Measurements from ENCODE around the gene ADH4. TPM values are rescaled to one million over a fixed set of nuclear protein-coding genes. Genes with fewer than 3 reads are reported as not detected.
"Not testable (repeated sequence)": the region's sequence is repeated elsewhere in the genome, so short reads cannot be mapped to it uniquely, and the experiment has no call there.

ADH4 gene
- total RNA-seq, 1 experiment from 2014 or later = 0.25 TPM

- no peaks in the 10 kb centered on the region for H4K20me1 ChIP-seq (ENCODE audit: insufficient read depth)
- ATAC-seq (no peak), DNase-seq (ENCODE audit: low read depth, low spot score) (no peak)
- no peak overlapping the region for H3K4me2 ChIP-seq (ENCODE audit: low read length)
- H3K79me2 ChIP-seq (ENCODE audit: insufficient read depth, low read length) = no peaks in the 10 kb centered on the region
- H3K27ac ChIP-seq (ENCODE audit: low read depth, low read length) = no peak overlapping the region
- BruUV-seq (replicated peaks) = no TSS peak
- ChIA-PET POLR2A (no interaction called here), CTCF (no interaction called here), RAD21 (ENCODE audit: low non-redundant PET in 1 of 2, low total read pairs in 2 of 2, uncharacterized antibody in 2 of 2, unreplicated experiment in 2 of 2) (no interaction called here)
- no peaks in the 10 kb centered on the region for H3K4me1 ChIP-seq (ENCODE audit: control insufficient read depth in 1 of 2, insufficient read depth in 2 of 2, low read length in 2 of 2)
- H3K36me3 ChIP-seq (ENCODE audit: control insufficient read depth in 1 of 2, insufficient read depth in 2 of 2, low read length in 2 of 2) = no peaks in the 10 kb centered on the region
- no peaks in the 10 kb centered on the region for H3K9me2 ChIP-seq (ENCODE audit: insufficient read depth)
- TF ChIP-seq EZH2 (IDR thresholded peaks at IDR 0.05) (no peak), SIN3A (IDR thresholded peaks at IDR 0.05; ENCODE audit: low read depth) (no peak), SRF (IDR thresholded peaks at IDR 0.05; ENCODE audit: low read depth) (no peak)
- TF ChIP-seq, protein P1, sequence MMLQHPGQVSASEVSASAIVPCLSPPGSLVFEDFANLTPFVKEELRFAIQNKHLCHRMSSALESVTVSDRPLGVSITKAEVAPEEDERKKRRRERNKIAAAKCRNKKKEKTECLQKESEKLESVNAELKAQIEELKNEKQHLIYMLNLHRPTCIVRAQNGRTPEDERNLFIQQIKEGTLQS (IDR thresholded peaks at IDR 0.05) = no peak
- intact Hi-C loops (cut with micrococcal nuclease) = no loop called here
- H3K4me3 ChIP-seq (replicated peaks in 1 of 2; ENCODE audit: low read depth in 1 of 2, low read length in 2 of 2) = no peak overlapping the region
- H2AFZ ChIP-seq (ENCODE audit: low read depth, low read length, poor library complexity, severe bottlenecking) = no peak overlapping the region
- H3K27me3 ChIP-seq (ENCODE audit: insufficient read depth, low read length) = no peaks in the 10 kb centered on the region
- no peaks in the 10 kb centered on the region for H3K9me3 ChIP-seq (ENCODE audit: control insufficient read depth in 1 of 2, insufficient read depth in 1 of 2, low read depth in 1 of 2, low read length in 2 of 2)
- no peak overlapping the region for H3K9ac ChIP-seq (ENCODE audit: low read length)
These were observed 43.2 kb downstream of the ADH4 start for GRCh38 chr4:99100876-99101275.

DNA sequence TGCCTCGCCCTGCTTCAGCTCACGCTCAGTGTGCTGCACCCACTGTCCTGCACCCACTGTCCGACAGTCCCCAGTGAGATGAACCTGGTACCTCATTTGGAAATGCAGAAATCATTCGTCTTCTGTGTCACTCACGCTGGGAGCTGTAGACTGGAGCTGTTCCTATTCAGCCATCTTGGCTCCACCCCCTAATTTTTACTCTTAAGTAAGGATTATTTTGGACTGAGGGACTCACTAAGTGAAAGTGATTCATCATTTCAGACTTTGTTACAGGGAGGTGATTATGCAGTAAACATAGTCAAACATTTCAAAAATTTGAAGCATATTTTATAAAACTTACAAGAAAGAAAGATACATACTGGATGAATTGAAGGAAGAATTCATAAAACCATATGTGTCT, 44.3 kb downstream of the ADH4 start:
- H3K4me1 ChIP-seq (ENCODE audit: control insufficient read depth in 1 of 2, insufficient read depth in 2 of 2, low read length in 2 of 2); intact Hi-C loops (cut with micrococcal nuclease); H3K9me3 ChIP-seq (ENCODE audit: control insufficient read depth in 1 of 2, insufficient read depth in 1 of 2, low read depth in 1 of 2, low read length in 2 of 2); BruUV-seq (replicated peaks); H3K36me3 ChIP-seq (ENCODE audit: control insufficient read depth in 1 of 2, insufficient read depth in 2 of 2, low read length in 2 of 2); H3K4me2 ChIP-seq (ENCODE audit: low read length); ATAC-seq; H3K9ac ChIP-seq (ENCODE audit: low read length); H3K9me2 ChIP-seq (ENCODE audit: insufficient read depth); H3K27ac ChIP-seq (ENCODE audit: low read depth, low read length); POLR2A ChIA-PET; H2AFZ ChIP-seq (ENCODE audit: low read depth, low read length, poor library complexity, severe bottlenecking); H3K27me3 ChIP-seq (ENCODE audit: insufficient read depth, low read length); DNase-seq (ENCODE audit: low read depth, low spot score); RAD21 ChIA-PET (ENCODE audit: low non-redundant PET in 1 of 2, low total read pairs in 2 of 2, uncharacterized antibody in 2 of 2, unreplicated experiment in 2 of 2); H4K20me1 ChIP-seq (ENCODE audit: insufficient read depth); H3K4me3 ChIP-seq (replicated peaks in 1 of 2; ENCODE audit: low read depth in 1 of 2, low read length in 2 of 2); H3K79me2 ChIP-seq (ENCODE audit: insufficient read depth, low read length); CTCF ChIA-PET: not testable (repeated sequence)

GRCh38 chr4:99099311-99099710, 44.8 kb downstream of the ADH4 start:
- DNase-seq (ENCODE audit: low read depth, low spot score) = no peak
- ChIA-PET RAD21 (ENCODE audit: low non-redundant PET in 1 of 2, low total read pairs in 2 of 2, uncharacterized antibody in 2 of 2, unreplicated experiment in 2 of 2) (no interaction called here), CTCF (no interaction called here), POLR2A (no interaction called here)
- BruUV-seq (replicated peaks) = no TSS peak
- no peaks in the 10 kb centered on the region for H3K4me1 ChIP-seq (ENCODE audit: control insufficient read depth in 1 of 2, insufficient read depth in 2 of 2, low read length in 2 of 2)
- H3K9me3 ChIP-seq (ENCODE audit: control insufficient read depth in 1 of 2, insufficient read depth in 1 of 2, low read depth in 1 of 2, low read length in 2 of 2) = no peaks in the 10 kb centered on the region
- no peaks in the 10 kb centered on the region for H3K27me3 ChIP-seq (ENCODE audit: insufficient read depth, low read length)
- no peak overlapping the region for H3K27ac ChIP-seq (ENCODE audit: low read depth, low read length)
- intact Hi-C loops (cut with micrococcal nuclease) = no loop called here
- H3K9me2 ChIP-seq (ENCODE audit: insufficient read depth) = no peaks in the 10 kb centered on the region
- H4K20me1 ChIP-seq (ENCODE audit: insufficient read depth) = no peaks in the 10 kb centered on the region
- no peaks in the 10 kb centered on the region for H3K36me3 ChIP-seq (ENCODE audit: control insufficient read depth in 1 of 2, insufficient read depth in 2 of 2, low read length in 2 of 2)
- no peaks in the 10 kb centered on the region for H3K79me2 ChIP-seq (ENCODE audit: insufficient read depth, low read length)
- no peak for TF ChIP-seq CBX3 (IDR thresholded peaks at IDR 0.05; ENCODE audit: low read depth)
- TF ChIP-seq CEBPB (IDR thresholded peaks at IDR 0.05; ENCODE audit: low read depth) = no peak
- no peak for TF ChIP-seq ZNF274 (IDR thresholded peaks at IDR 0.05; ENCODE audit: low read depth, low read length)
- no peak for TF ChIP-seq FOSL1 (IDR thresholded peaks at IDR 0.05; ENCODE audit: low read depth)
- TF ChIP-seq EZH2 (IDR thresholded peaks at IDR 0.05) = no peak
- TF ChIP-seq EZH2phosphoT487 (IDR thresholded peaks at IDR 0.05; ENCODE audit: borderline replicate concordance) = no peak
- TF ChIP-seq REST (IDR thresholded peaks at IDR 0.05; ENCODE audit: low read depth) = no peak
- no peak for TF ChIP-seq POLR2AphosphoS5 (IDR thresholded peaks at IDR 0.05; ENCODE audit: low read depth, low read length)
- TF ChIP-seq, protein P1 (IDR thresholded peaks at IDR 0.05) = no peak
- no peak for TF ChIP-seq MAX (IDR thresholded peaks at IDR 0.05)
- no peak overlapping the region for H2AFZ ChIP-seq (ENCODE audit: low read depth, low read length, poor library complexity, severe bottlenecking)
- no peak overlapping the region for H3K4me3 ChIP-seq (replicated peaks in 1 of 2; ENCODE audit: low read depth in 1 of 2, low read length in 2 of 2)
- no peak for ATAC-seq
- H3K4me2 ChIP-seq (ENCODE audit: low read length) = no peak overlapping the region
- no peak overlapping the region for H3K9ac ChIP-seq (ENCODE audit: low read length)
